HL-60/S4 treated with phorbol 12-myristate 13-acetate at 8.2 ng/mL for 4 days and 3 days (cell line): ENCODE data around the gene GNAI1.
"Not testable (repeated sequence)": the region's sequence is repeated elsewhere in the genome, so short reads cannot be mapped to it uniquely, and the experiment has no call there.

Experiments used
- in situ Hi-C: fragments of 300-500 bp; cut with MboI; formaldehyde crosslinking; loops from 2 replicates; pipeline ENCODE4 v1.15.0; 2022; ENCODE audit warnings: low sequenced_read_pairs

Gene GNAI1

DNA sequence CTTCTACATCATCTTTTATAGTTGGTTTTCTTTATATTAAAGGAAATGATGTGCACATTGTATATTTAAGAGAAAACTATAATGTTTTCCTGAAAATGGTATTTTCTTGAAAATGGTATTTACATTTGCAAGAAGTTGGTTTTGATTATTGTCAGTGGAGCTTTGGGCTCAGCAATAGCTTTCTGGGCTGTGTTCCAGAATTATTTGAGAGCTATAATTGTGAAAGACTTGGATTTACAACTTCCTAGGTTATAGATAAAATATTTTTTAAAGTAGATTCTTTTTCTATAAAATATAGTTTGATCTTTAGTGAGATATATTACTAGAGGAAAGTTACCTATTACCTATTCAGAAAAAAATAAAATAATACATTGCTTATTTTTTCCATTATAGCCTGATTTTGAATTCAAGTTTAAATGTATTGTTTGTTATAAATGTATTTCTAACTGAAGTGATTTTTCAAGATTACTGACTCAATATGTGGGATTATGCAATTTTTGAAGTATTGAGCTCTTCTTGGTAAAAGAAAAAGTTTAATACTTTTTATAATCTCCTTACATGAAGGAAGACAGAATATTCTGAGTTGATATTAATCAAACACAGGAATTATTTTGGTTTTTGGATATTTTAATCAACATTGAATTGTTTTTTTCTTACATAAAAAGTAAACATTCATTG, 20.2 kb downstream of the GNAI1 start:
- in situ Hi-C loops: no loop called here

DNA sequence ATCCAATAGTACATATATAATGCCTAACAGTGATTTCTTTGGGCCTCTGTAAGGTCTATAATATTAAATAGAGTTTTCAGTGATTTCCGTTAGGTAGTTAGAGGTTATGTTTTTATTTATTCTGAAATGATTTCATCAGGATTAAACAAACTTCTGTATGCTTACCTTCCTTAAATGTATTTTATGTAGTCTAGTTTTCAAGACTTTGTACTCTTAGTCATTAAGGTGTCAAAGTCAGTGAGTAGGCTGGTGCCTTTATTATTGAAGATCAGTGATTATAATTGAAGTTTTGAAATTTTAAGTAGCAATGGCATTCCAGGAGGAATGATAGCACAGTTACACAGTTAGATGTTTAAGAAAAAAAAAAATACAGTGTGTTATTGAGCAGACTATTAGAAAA, 20.7 kb downstream of the GNAI1 start:
- in situ Hi-C loops: no loop called here

DNA sequence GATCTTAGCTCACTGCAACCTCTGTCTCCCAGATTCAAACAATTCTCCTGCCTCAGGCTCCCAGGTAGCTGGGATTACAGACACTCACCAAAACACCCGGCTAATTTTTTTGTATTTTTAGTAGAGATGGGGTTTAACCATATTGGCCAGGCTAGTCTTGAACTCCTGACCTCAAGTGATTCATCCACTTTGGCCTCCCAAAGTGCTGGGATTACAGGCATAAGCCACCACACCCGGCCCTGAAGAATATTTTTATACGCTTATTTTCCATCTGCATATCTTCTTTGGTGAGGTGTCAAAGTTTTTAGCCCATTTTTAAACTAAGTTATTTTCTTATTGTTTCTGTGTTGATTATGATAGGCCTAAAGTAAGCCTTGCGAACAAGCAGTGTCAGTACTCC, 23.1 kb downstream of the GNAI1 start:
- in situ Hi-C loops: not testable (repeated sequence)

DNA sequence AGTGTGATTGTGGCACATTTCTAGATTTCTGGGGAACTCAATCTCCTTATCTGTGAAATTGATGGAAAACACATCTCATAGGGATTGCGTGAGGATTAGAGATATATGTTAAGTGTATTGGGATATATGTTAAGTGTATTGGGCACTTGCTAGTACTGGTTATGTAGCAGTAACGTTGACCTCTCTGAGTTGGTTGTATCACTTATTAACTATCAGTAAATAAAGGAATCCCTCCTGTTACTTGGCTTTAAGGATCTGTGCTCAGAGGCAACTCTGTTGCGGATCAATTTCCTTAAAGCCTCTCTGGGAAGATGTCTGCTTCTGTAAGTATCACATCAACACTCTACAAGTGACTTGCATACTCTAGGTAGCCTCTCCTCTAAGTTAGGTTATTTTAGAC, 25.2 kb downstream of the GNAI1 start:
- in situ Hi-C loops: no loop called here

DNA sequence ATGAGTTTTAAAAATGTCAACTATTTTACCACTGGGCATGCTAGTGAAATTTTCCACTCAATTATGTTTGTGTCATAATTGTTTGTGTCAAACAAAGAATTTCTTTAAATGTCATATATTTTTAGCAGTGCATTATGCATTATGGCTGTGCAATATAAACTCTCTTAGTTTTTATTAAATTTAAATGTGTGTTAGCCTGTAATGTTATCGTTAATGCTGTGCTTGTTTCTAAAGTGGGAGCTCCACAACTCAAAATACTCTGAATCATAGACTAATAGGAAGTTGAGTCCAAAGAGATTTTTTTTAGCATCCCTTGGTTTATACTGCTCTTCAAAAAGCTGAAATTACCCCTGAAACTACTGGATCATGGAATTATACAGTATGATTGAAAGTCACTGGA, 26.8 kb downstream of the GNAI1 start:
- in situ Hi-C loops: no loop called here

DNA sequence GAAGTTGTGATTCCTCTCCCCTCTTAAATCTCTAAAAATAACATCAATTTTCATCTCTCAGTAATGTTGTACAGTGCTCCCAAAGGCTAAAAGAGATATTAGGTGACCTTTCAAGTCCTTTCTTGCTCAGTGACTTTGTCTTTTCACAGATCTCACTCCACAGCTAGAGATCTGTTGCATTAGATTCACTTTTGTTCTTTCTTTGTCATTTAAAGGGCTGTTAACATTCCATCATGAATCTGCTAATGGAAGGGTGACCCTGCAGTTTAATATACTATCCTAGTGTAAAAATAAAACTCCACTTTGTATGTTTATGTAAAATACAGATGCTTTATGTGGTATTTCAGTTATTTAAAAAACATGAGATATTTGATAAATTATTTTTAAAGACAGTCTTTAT, 30.5 kb downstream of the GNAI1 start:
- in situ Hi-C loops: no loop called here

GRCh38 chr7:80170445-80170844, 35.8 kb downstream of the GNAI1 start:
- in situ Hi-C loops: no loop called here

- in situ Hi-C loops: no loop called here
These were observed 37.8 kb downstream of the GNAI1 start for GRCh38 chr7:80172387-80172786.

GRCh38 chr7:80175744-80176143, 41.1 kb downstream of the GNAI1 start:
- in situ Hi-C loops: no loop called here

DNA sequence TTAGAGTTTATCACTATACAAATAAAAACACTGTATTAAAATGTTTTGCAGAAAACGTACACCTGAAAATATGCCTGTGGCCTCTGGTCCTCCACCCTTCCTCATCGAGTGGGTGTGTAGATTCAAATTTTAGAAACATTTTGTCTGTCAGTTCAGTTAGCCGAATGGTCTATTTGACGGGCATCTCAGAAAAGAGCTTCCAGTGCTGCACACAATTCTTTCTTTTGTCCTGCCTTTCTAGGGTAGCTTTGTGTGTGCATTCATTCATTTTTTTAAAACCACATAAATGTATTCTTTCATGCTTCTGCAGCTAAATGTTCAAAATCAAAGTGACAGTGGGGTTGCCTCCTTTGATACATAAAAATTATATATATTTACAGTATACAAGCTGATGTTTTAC, 46.8 kb downstream of the GNAI1 start:
- in situ Hi-C loops: no loop called here

GRCh38 chr7:80182630-80183276, 48.1 kb downstream of the GNAI1 start:
- in situ Hi-C loops: no loop called here

DNA sequence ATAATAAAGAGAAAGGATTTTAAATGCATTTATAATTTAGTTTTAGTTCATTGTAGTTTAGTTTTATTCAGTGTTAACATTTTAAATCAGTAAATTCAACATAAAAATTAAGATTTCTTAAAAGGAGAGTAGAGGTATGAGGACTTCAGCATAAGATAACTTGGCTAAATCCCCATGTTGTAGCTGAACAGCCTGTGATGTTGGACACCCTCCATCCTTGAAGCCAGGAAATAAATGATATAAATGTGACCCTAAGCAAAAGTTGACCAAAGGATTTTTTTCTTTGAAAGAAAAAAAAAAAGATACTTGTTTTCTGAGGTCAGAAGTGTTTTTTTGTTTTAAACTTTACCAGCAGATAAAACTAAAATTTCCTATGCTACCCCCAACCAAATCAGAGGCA, 48.7 kb downstream of the GNAI1 start:
- in situ Hi-C loops: no loop called here

DNA sequence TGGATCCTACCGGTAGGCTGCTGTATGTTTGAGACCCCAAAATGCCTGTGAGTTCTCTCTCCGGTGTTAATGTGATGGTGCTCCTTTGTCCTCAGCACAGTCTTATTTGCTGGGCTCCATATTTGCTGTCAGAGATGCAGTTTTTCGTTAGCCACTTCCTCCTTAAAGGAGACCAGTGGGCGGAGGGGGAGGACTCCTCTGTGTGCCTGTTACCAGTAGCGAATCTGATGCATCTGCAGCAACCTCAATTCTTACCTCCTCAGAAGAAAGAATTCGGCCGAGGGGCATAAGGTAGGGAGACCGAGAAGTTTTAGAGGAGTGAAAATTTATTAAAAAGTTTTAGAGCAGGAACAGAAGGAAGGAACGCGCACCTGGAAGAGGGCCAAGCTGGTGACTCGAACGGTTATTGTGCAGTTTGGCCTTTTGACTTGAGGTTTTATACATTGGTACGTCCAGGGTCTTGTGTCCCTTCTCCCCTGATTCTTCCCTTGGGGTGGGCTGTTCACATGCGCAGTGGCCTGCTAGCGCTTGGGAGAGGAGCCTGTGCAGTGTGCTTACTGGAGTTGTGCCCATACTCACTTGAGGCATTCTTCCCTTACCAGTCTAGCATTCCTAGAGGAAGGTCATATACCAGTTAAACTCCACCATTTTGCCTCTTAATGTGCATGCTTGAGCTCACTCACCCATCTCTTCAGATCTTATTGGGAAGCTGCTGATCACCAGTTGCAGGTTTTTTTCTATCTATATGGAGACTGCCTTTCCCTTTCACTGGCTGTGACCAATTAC, 49.5 kb downstream of the GNAI1 start:
- in situ Hi-C loops: no loop called here

DNA sequence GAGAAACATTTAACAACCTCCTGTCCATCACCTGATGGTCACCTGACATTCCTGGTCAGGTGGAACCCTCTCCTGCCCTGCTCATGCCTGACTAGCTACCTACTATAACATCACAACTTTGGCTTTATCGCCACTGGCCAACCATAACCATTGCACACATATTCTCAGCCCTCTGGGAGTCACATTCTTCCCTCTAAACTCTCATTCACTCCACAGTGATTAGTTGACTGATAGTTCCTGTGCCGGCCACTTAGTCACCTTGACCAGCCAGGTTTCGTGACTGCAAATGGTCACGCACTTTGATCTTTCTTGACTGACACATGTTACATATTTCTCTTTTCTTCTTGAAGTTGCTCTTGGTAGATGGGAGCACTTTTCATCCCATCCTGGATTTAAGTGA, 50.1 kb downstream of the GNAI1 start:
- in situ Hi-C loops: no loop called here

DNA sequence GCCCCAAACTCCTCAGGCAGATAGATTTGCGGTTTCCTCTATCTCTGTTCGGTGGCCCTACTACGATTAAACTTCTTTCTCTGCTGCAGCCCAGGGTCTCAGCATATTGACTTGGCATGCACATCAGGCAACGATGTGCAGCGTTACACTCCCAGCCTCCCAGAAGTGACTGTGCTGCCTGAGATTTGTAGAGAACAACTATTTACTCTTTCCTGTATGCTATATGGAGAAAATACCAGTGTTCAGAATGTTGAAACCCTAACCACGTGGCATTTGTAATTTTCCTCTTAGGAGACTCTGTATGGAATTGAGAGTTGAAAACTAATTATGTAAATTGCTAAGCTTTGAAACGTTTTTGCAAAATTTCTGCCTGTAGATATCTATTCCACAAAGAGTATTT, 50.9 kb downstream of the GNAI1 start:
- in situ Hi-C loops: no loop called here

DNA sequence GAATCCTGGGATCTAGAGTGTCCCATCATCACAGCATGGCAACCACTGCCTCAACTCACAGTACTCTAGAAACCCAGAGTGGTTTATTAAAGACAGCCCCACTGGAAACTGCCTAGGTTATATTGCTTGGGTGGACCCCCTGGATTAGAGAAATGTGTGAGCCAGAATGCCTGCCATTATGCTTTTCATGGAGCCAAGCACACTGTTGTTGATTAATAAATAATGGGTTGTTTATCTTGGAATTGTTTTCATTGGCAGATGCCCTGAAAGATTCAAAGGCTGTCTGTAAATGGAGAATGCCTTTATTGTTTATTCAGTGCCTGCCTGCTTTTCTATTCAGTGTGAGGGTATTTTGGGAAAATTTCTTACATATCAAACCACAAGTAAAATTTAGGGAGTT, 52.1 kb downstream of the GNAI1 start:
- in situ Hi-C loops: no loop called here

DNA sequence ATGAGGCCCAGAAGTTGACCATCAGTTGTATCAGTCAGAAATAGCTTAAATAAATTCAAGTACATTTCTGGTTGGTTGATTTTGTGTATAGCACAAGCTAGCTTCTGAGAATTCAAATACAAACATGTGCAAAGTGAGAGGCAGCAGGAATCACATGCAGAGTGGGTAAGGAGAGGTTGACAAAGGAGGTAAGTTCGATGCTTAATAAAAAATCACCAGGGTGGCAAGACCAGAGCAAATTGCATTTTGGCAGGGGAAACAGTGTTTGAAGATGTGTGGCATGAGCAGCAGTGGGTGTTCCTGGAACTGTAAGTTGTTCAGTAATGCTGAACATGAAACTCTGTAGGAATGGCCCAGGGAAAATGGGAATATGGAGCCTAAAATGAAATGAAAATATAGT, 52.6 kb downstream of the GNAI1 start:
- in situ Hi-C loops: no loop called here

DNA sequence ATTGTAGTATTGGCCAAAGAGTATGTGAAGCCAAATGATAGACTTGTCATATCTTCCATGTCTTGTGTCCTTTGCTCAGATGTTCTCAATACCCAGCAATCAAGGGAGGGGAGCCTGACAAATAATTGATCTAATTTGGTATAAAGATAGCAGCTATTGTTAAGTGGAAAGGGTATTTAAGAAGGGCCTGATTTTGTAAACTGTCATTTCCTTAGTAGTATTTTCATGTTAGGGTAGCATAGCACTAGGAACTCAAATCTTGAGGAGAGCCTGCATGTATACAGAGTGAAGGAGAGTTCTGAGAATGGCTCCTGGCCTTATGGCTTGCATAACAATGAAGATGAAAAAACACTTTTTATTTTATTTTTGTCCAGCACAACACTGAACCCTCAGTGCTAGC, 53.1 kb downstream of the GNAI1 start:
- in situ Hi-C loops: no loop called here

DNA sequence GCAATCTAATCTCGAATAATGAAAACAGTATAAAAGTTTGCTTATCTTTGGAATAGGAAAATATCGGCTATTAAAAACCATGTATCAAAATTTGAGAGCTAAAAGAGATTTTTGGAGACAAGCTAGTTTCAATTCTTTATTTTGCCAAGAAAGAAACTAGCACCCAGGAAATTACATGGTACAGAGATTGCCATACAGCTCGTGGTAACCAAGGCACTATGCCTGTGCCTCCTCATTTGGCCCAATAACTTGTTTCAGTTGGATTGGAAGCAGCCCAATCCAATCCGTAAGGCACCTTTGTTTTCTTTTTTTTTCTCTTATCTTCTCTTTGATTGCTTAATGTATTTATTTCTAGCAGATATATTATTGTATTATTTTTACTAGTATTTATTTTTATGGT, 55.0 kb downstream of the GNAI1 start:
- in situ Hi-C loops: no loop called here

DNA sequence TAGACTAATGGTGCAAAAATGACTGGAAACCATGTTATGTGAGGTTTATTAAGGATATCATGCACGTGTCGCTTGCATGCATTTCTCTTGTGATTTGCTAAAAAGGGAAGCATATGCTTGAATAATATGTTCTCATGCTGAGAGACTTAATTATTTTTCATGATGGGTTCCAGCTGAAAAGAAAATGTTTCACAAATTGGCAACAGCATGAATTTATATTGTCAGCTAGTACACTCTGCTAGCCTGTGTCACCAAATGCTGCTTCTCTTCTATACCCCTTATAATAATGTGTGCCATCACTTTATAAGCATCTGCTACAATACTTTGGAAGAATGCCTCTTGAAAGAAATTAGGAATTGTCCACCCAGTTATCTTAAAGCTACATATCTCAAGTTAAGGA, 63.0 kb downstream of the GNAI1 start:
- in situ Hi-C loops: no loop called here

DNA sequence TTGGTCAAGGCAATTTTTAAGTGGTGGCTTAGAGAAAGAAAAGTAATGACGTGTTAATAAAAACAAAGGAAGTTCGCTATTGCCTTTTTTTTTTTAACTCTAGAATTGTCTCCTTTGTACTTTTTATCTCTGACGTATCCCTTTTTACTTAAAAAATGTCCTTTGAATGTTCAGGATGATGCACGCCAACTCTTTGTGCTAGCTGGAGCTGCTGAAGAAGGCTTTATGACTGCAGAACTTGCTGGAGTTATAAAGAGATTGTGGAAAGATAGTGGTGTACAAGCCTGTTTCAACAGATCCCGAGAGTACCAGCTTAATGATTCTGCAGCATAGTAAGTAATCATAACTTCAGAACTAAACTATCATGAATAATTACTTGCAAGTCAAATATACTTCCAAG, 64.4 kb downstream of the GNAI1 start:
- in situ Hi-C loops: no loop called here

DNA sequence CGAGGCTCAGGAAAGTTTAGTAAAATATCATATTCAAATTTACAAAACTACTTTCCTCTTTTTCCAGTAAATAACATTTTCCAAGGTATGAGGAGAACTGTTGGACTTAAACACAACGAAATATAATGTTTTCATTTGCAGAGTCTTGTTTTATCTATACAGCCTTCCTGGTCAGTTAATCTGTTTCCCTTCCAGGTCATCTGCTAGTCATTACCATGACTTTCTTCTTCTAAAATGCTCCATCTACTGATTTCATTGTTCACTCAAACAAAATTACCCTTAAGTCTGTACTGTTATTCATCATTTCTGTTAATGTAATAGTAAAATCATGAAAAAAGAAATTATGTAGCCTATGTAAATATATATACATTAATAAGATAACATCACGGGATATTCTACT, 69.8 kb downstream of the GNAI1 start:
- in situ Hi-C loops: no loop called here
